HG02885 (cell line): ENCODE measurements around the gene IL34.
A peak's percentile ranks its signal among the peaks of the same experiment; 100 is the strongest.
"Not testable (repeated sequence)": the region's sequence is repeated elsewhere in the genome, so short reads cannot be mapped to it uniquely, and the experiment has no call there.

Experiments
- ATAC-seq: cut with Tn5 transposase; IDR thresholded peaks from one replicate; pipeline ENCODE4 v1.9.1; 2021; ENCODE audit warnings: mild to moderate bottlenecking; ENCODE audit not compliant: unreplicated experiment, poor library complexity

The IL34 gene

GRCh38 chr16:70630960-70631745 lies 15.2 kb upstream of the IL34 start:
- no peak for ATAC-seq

GRCh38 chr16:70632273-70632672 lies 14.1 kb upstream of the IL34 start:
- ATAC-seq: no peak

GRCh38 chr16:70633617-70634016 lies 12.7 kb upstream of the IL34 start:
- ATAC-seq: not testable (repeated sequence)

- ATAC-seq: no peak
Measured at GRCh38 chr16:70634861-70635260, 11.5 kb upstream of the IL34 start.

GRCh38 chr16:70635336-70636016 lies 10.9 kb upstream of the IL34 start:
- no peak for ATAC-seq

- ATAC-seq: no peak
Measured at GRCh38 chr16:70638814-70639792, 7.3 kb upstream of the IL34 start.

GRCh38 chr16:70642633-70643032 lies 3.7 kb upstream of the IL34 start:
- no peak for ATAC-seq

GRCh38 chr16:70643264-70643663 lies 3.1 kb upstream of the IL34 start:
- ATAC-seq: not testable (repeated sequence)

GRCh38 chr16:70644763-70645597 lies 1.4 kb upstream of the IL34 start:
- no peak for ATAC-seq

- ATAC-seq: no peak
Measured at GRCh38 chr16:70647441-70648359, 1.3 kb downstream of the IL34 start.

GRCh38 chr16:70648606-70649005 lies 2.2 kb downstream of the IL34 start:
- no peak for ATAC-seq

- no peak for ATAC-seq
Measured at GRCh38 chr16:70649300-70649699, 2.9 kb downstream of the IL34 start.

- no peak for ATAC-seq
Measured at GRCh38 chr16:70650216-70650615, 3.9 kb downstream of the IL34 start.

GRCh38 chr16:70651524-70651923 lies 5.2 kb downstream of the IL34 start:
- no peak for ATAC-seq

- no peak for ATAC-seq
Measured at GRCh38 chr16:70652322-70652721, 6.0 kb downstream of the IL34 start.

- no peak for ATAC-seq
Measured at GRCh38 chr16:70653406-70653805, 7.0 kb downstream of the IL34 start.

- peak; percentile 51 for ATAC-seq
Measured at GRCh38 chr16:70653809-70654771, 7.7 kb downstream of the IL34 start.
